ENCODE results near the gene AGBL1.

The AGBL1 gene

GRCh38 chr15:86221119-86221518 is 141.4 kb downstream of the AGBL1 start:
- H3K27me3 ChIP-seq (ENCODE audit: insufficient read depth, poor library complexity, severe bottlenecking): no peaks in the 10 kb centered on the region
- no peak for DNase-seq (ENCODE audit: low read depth in 1 of 2, low spot score in 1 of 2)
- H3K27ac ChIP-seq (replicated peaks): no peak overlapping the region
- no peak overlapping the region for H3K4me3 ChIP-seq (replicated peaks; ENCODE audit: insufficient read depth, low read length)
- no peak for TF ChIP-seq GABPA (IDR thresholded peaks at IDR 0.05; ENCODE audit: low read depth)
- TF ChIP-seq REST (IDR thresholded peaks at IDR 0.05; ENCODE audit: insufficient replicate concordance, low read depth): no peak

GRCh38 chr15:86229306-86229705 is 149.6 kb downstream of the AGBL1 start:
- Histone ChIP-seq H3K27me3 (ENCODE audit: insufficient read depth, poor library complexity, severe bottlenecking) (no peaks in the 10 kb centered on the region), H3K4me3 (replicated peaks; ENCODE audit: insufficient read depth, low read length) (no peak overlapping the region), H3K27ac (replicated peaks) (no peak overlapping the region)
- DNase-seq (ENCODE audit: low read depth in 1 of 2, low spot score in 1 of 2): no peak
- TF ChIP-seq REST (IDR thresholded peaks at IDR 0.05; ENCODE audit: insufficient replicate concordance, low read depth): no peak
- no peak for TF ChIP-seq GABPA (IDR thresholded peaks at IDR 0.05; ENCODE audit: low read depth)
- no peak for TF ChIP-seq SPI1 (IDR thresholded peaks at IDR 0.05; ENCODE audit: borderline replicate concordance, low read depth)

GRCh38 chr15:86229936-86230335 is 150.3 kb downstream of the AGBL1 start:
- Histone ChIP-seq H3K4me3 (replicated peaks; ENCODE audit: insufficient read depth, low read length) (no peak overlapping the region), H3K27ac (replicated peaks) (no peak overlapping the region), H3K27me3 (ENCODE audit: insufficient read depth, poor library complexity, severe bottlenecking) (no peaks in the 10 kb centered on the region)
- no peak for DNase-seq (ENCODE audit: low read depth in 1 of 2, low spot score in 1 of 2)
- TF ChIP-seq CTCF (IDR thresholded peaks at IDR 0.05; ENCODE audit: insufficient read depth, low read length) (no peak), GABPA (IDR thresholded peaks at IDR 0.05; ENCODE audit: low read depth) (no peak), REST (IDR thresholded peaks at IDR 0.05; ENCODE audit: insufficient replicate concordance, low read depth) (no peak), POLR2AphosphoS5 (IDR thresholded peaks at IDR 0.05; ENCODE audit: low read depth) (no peak), SPI1 (IDR thresholded peaks at IDR 0.05; ENCODE audit: borderline replicate concordance, low read depth) (no peak)

- H3K27ac ChIP-seq (replicated peaks): no peak overlapping the region
- TF ChIP-seq GABPA (IDR thresholded peaks at IDR 0.05; ENCODE audit: low read depth) (no peak), REST (IDR thresholded peaks at IDR 0.05; ENCODE audit: insufficient replicate concordance, low read depth) (no peak), POLR2AphosphoS5 (IDR thresholded peaks at IDR 0.05; ENCODE audit: low read depth) (no peak), CTCF (IDR thresholded peaks at IDR 0.05; ENCODE audit: insufficient read depth, low read length) (peak; percentile 27), SPI1 (IDR thresholded peaks at IDR 0.05; ENCODE audit: borderline replicate concordance, low read depth) (no peak)
- DNase-seq (ENCODE audit: low read depth in 1 of 2, low spot score in 1 of 2): peak in 1 of 2 experiments; percentile 15
- no peaks in the 10 kb centered on the region for H3K27me3 ChIP-seq (ENCODE audit: insufficient read depth, poor library complexity, severe bottlenecking)
- H3K4me3 ChIP-seq (replicated peaks; ENCODE audit: insufficient read depth, low read length): no peak overlapping the region
These were observed 152.4 kb downstream of the AGBL1 start for GRCh38 chr15:86231864-86232721.

Data from HL-60 (cell line).